ENCODE results near the gene HABP4. TPM values are rescaled to one million over a fixed set of nuclear protein-coding genes. Genes with fewer than 3 reads are reported as not detected.

The HABP4 gene
- total and polyA plus RNA-seq, 9 of the 15 experiments (the other 6 are each of a cell fraction or from before 2014, with no cell fraction given), result 0.38 to 2.4 (median 1.9) TPM

- no peak overlapping the region for H3K4me3 ChIP-seq
- no peaks in the 10 kb centered on the region for H4K20me1 ChIP-seq (replicated peaks; ENCODE audit: control insufficient read depth, insufficient read depth, low read length)
- CTCF ChIA-PET (ENCODE audit: low intra/inter-chr PET ratio), result no interaction called here
- WGBS (ENCODE audit: insufficient coverage, low coverage, missing lambda C conversion rate), result 41% methylated on average over 7 of the region's 7 CpGs
- no peaks in the 10 kb centered on the region for H3K4me1 ChIP-seq (replicated peaks in 1 of 2; ENCODE audit: control insufficient read depth in 2 of 2, insufficient read depth in 2 of 2, low read length in 2 of 2)
- H3K9me1 ChIP-seq (ENCODE audit: control insufficient read depth, insufficient read depth, low read length), result no peaks in the 10 kb centered on the region
- no peak overlapping the region for H3K9ac ChIP-seq (ENCODE audit: insufficient read depth in 1 of 2, low read depth in 2 of 2, low read length in 2 of 2)
- H3K9me3 ChIP-seq (replicated peaks; ENCODE audit: control insufficient read depth, insufficient read depth, low read depth, low read length), result no peaks in the 10 kb centered on the region
- POLR2A ChIA-PET, result no interaction called here
- H3K4me2 ChIP-seq (ENCODE audit: insufficient read depth, low read length), result no peak overlapping the region
- intact Hi-C loops (cut with micrococcal nuclease) (no loop called here), in situ Hi-C loops (cut with MboI) (no loop called here)
- no peaks in the 10 kb centered on the region for H3K79me2 ChIP-seq (ENCODE audit: control insufficient read depth, insufficient read depth, low read length)
- no peaks in the 10 kb centered on the region for H3K27me3 ChIP-seq (ENCODE audit: control insufficient read depth in 2 of 2, insufficient read depth in 2 of 2, low read length in 2 of 2)
- H2AFZ ChIP-seq (ENCODE audit: low read depth, low read length), result no peak overlapping the region
- no TSS peak for BruUV-seq (replicated peaks)
- TF ChIP-seq ZBTB17 (CRISPR knock-in tag; IDR thresholded peaks at IDR 0.05), result no peak
- no peak for TF ChIP-seq MCM7 (IDR thresholded peaks at IDR 0.05)
- no peak for TF ChIP-seq ZNF274 (IDR thresholded peaks at IDR 0.05; ENCODE audit: borderline replicate concordance, low read depth, low read length)
- peak; percentile 13 for TF ChIP-seq MEIS2 (IDR thresholded peaks at IDR 0.05; ENCODE audit: partially characterized antibody)
- no peak for TF ChIP-seq ARID2 (IDR thresholded peaks at IDR 0.05)
- TF ChIP-seq THRB (CRISPR knock-in tag; conservative IDR thresholded peaks at IDR 0.05), result no peak
- DNase-seq (ENCODE audit: extremely low read depth in 1 of 4, low spot score in 3 of 4), result no peak
- H3K36me3 ChIP-seq (ENCODE audit: control insufficient read depth, insufficient read depth, low read length), result no peaks in the 10 kb centered on the region
- H3K27ac ChIP-seq (ENCODE audit: extremely low read depth, low read depth, low read length), result no peak overlapping the region
- FAIRE-seq, result no peak
- ATAC-seq, result no peak
Measured at GRCh38 chr9:96519095-96519494, 69.1 kb downstream of the HABP4 start.

- intact Hi-C loops (cut with micrococcal nuclease) (no loop called here), in situ Hi-C loops (cut with MboI) (no loop called here)
- ChIA-PET CTCF (ENCODE audit: low intra/inter-chr PET ratio) (no interaction called here), POLR2A (interaction anchor here (1.1 kb wide), 1 partner anchor 39 kb away, joined by 3 read pairs; no protein-coding TSS in a partner anchor)
- no peaks in the 10 kb centered on the region for H3K27me3 ChIP-seq (ENCODE audit: control insufficient read depth in 2 of 2, insufficient read depth in 2 of 2, low read length in 2 of 2)
- no peak overlapping the region for H3K27ac ChIP-seq (ENCODE audit: extremely low read depth, low read depth, low read length)
- no peak overlapping the region for H3K4me3 ChIP-seq
- BruUV-seq (replicated peaks), result no TSS peak
- H3K9me1 ChIP-seq (ENCODE audit: control insufficient read depth, insufficient read depth, low read length), result no peaks in the 10 kb centered on the region
- no peak overlapping the region for H3K9ac ChIP-seq (ENCODE audit: insufficient read depth in 1 of 2, low read depth in 2 of 2, low read length in 2 of 2)
- no peaks in the 10 kb centered on the region for H3K36me3 ChIP-seq (ENCODE audit: control insufficient read depth, insufficient read depth, low read length)
- FAIRE-seq (no peak), DNase-seq (ENCODE audit: extremely low read depth in 1 of 4, low spot score in 3 of 4) (no peak), ATAC-seq (no peak)
- no peaks in the 10 kb centered on the region for H4K20me1 ChIP-seq (replicated peaks; ENCODE audit: control insufficient read depth, insufficient read depth, low read length)
- H3K79me2 ChIP-seq (ENCODE audit: control insufficient read depth, insufficient read depth, low read length), result no peaks in the 10 kb centered on the region
- no peaks in the 10 kb centered on the region for H3K4me1 ChIP-seq (replicated peaks in 1 of 2; ENCODE audit: control insufficient read depth in 2 of 2, insufficient read depth in 2 of 2, low read length in 2 of 2)
- 32% methylated on average over 2 of the region's 2 CpGs for WGBS (ENCODE audit: insufficient coverage, low coverage, missing lambda C conversion rate)
- H2AFZ ChIP-seq (ENCODE audit: low read depth, low read length), result no peak overlapping the region
- no peak overlapping the region for H3K4me2 ChIP-seq (ENCODE audit: insufficient read depth, low read length)
- no peaks in the 10 kb centered on the region for H3K9me3 ChIP-seq (replicated peaks; ENCODE audit: control insufficient read depth, insufficient read depth, low read depth, low read length)
- TF ChIP-seq NEUROD1 (IDR thresholded peaks at IDR 0.05; ENCODE audit: borderline replicate concordance, low read depth, low read length, partially characterized antibody), result no peak
- no peak for TF ChIP-seq NCOA2 (IDR thresholded peaks at IDR 0.05; ENCODE audit: partially characterized antibody in 2 of 2)
- TF ChIP-seq ZNF511 (CRISPR knock-in tag; IDR thresholded peaks at IDR 0.05), result no peak
- no peak for TF ChIP-seq SOX6 (IDR thresholded peaks at IDR 0.05)
- no peak for TF ChIP-seq THRAP3 (IDR thresholded peaks at IDR 0.05; ENCODE audit: borderline replicate concordance)
- TF ChIP-seq PHF21A (IDR thresholded peaks at IDR 0.05; ENCODE audit: borderline replicate concordance, low read depth), result no peak
- TF ChIP-seq ZNF175 (CRISPR knock-in tag; IDR thresholded peaks at IDR 0.05; ENCODE audit: low read depth), result no peak
- no peak for TF ChIP-seq POLR2A (conservative IDR thresholded peaks at IDR 0.05)
- no peak for TF ChIP-seq NR1H2 (CRISPR knock-in tag; IDR thresholded peaks at IDR 0.05)
- no peak for TF ChIP-seq HMG20A (CRISPR knock-in tag; conservative IDR thresholded peaks at IDR 0.05)
- no peak for TF ChIP-seq POLR2G (IDR thresholded peaks at IDR 0.05; ENCODE audit: low read depth, low read length)
- TF ChIP-seq ZSCAN32 (CRISPR knock-in tag; IDR thresholded peaks at IDR 0.05), result no peak
- no peak for TF ChIP-seq GTF2F1 (IDR thresholded peaks at IDR 0.05; ENCODE audit: low read depth, low read length)
Measured at GRCh38 chr9:96519787-96520186, 69.8 kb downstream of the HABP4 start.
